ENCODE results near the gene CLTRN.

DNA sequence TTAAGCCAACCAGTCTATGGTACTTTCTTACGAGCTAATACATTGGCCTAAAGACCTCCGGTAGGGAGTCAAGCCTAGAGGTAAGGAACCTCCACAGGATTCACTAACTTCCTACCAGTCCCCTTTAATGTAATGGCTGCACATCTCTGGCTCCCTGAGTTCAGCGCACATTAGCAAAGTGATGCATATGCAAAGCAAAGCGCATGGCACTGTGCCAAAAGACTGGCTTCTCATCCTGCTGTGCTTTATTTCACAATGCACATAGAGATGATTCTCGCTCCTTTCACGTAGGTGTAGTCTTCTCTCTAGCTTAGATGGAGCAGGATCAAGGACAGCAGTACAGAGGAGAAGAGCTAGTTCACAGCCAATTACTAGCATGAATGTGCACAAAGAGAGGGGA, 14.6 kb upstream of the CLTRN start:
- TF ChIP-seq, protein P1, sequence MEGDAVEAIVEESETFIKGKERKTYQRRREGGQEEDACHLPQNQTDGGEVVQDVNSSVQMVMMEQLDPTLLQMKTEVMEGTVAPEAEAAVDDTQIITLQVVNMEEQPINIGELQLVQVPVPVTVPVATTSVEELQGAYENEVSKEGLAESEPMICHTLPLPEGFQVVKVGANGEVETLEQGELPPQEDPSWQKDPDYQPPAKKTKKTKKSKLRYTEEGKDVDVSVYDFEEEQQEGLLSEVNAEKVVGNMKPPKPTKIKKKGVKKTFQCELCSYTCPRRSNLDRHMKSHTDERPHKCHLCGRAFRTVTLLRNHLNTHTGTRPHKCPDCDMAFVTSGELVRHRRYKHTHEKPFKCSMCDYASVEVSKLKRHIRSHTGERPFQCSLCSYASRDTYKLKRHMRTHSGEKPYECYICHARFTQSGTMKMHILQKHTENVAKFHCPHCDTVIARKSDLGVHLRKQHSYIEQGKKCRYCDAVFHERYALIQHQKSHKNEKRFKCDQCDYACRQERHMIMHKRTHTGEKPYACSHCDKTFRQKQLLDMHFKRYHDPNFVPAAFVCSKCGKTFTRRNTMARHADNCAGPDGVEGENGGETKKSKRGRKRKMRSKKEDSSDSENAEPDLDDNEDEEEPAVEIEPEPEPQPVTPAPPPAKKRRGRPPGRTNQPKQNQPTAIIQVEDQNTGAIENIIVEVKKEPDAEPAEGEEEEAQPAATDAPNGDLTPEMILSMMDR (IDR thresholded peaks at IDR 0.05), result no peak
- TF ChIP-seq POLR2AphosphoS5 (IDR thresholded peaks at IDR 0.05), result no peak
